BE2C (cell line): ENCODE data around the gene TNFSF11.

Experiments
- DNase-seq: peaks from one replicate; pipeline ENCODE4 v3.0.0-alpha.2; 2020
- H3K27me3 ChIP-seq: fragments of 250-450 bp; sonication (Bioruptor Pico); 2 replicates; pipeline ENCODE4 v1.5.1; 2020; ENCODE audit warnings: mild to moderate bottlenecking
- H3K36me3 ChIP-seq: fragments of 250-450 bp; sonication (Bioruptor Pico); 2 replicates; pipeline ENCODE4 v1.5.1; 2020; ENCODE audit warnings: mild to moderate bottlenecking
- H3K4me1 ChIP-seq: fragments of 250-450 bp; sonication (Bioruptor Pico); 2 replicates; pipeline ENCODE4 v1.5.1; 2020
- H3K4me3 ChIP-seq: 2 replicates; pipeline ENCODE4 v1.5.1; 2011; ENCODE audit warnings: low read depth, low read length
- H3K9me3 ChIP-seq: fragments of 250-450 bp; sonication (Bioruptor Pico); 2 replicates; pipeline ENCODE4 v1.5.1; 2020
- CTCF ChIP-seq: IDR thresholded peaks from 2 replicates; pipeline ENCODE4 v1.5.1; 2012; ENCODE audit warnings: mild to moderate bottlenecking, low read depth, low read length

Gene TNFSF11

GRCh38 chr13:42638886-42639285, 64.9 kb downstream of the TNFSF11 start:
- no peaks in the 10 kb centered on the region for H3K27me3 ChIP-seq
- H3K4me1 ChIP-seq: no peaks in the 10 kb centered on the region
- H3K9me3 ChIP-seq: no peaks in the 10 kb centered on the region; the same call in 1 of the 2 replicates
- DNase-seq: no peak
- H3K36me3 ChIP-seq: no peaks in the 10 kb centered on the region
- TF ChIP-seq CTCF: no peak
- H3K4me3 ChIP-seq: no peak overlapping the region

- DNase-seq: no peak
- Histone ChIP-seq H3K4me1 (no peaks in the 10 kb centered on the region), H3K36me3 (no peaks in the 10 kb centered on the region), H3K27me3 (no peaks in the 10 kb centered on the region), H3K9me3 (no peaks in the 10 kb centered on the region; the same call in 1 of the 2 replicates), H3K4me3 (no peak overlapping the region)
- no peak for TF ChIP-seq CTCF
Observed at GRCh38 chr13:42643076-42643475, 69.1 kb downstream of the TNFSF11 start.

GRCh38 chr13:42644841-42645240, 70.9 kb downstream of the TNFSF11 start:
- no peaks in the 10 kb centered on the region; the same call in 1 of the 2 replicates for H3K9me3 ChIP-seq
- H3K4me1 ChIP-seq: no peaks in the 10 kb centered on the region
- DNase-seq: no peak
- no peaks in the 10 kb centered on the region for H3K27me3 ChIP-seq
- no peak overlapping the region for H3K4me3 ChIP-seq
- TF ChIP-seq CTCF: no peak
- no peaks in the 10 kb centered on the region for H3K36me3 ChIP-seq

GRCh38 chr13:42645717-42646116, 71.8 kb downstream of the TNFSF11 start:
- no peaks in the 10 kb centered on the region for H3K4me1 ChIP-seq
- no peak overlapping the region for H3K4me3 ChIP-seq
- H3K9me3 ChIP-seq: no peaks in the 10 kb centered on the region

GRCh38 chr13:42649141-42649540, 75.2 kb downstream of the TNFSF11 start:
- no peak for TF ChIP-seq CTCF
- Histone ChIP-seq H3K36me3 (no peaks in the 10 kb centered on the region), H3K4me1 (no peaks in the 10 kb centered on the region)

More at GRCh38 chr13:42645717-42646116, 71.8 kb downstream of the TNFSF11 start:
- H3K36me3 ChIP-seq: no peaks in the 10 kb centered on the region
- TF ChIP-seq CTCF: no peak
- H3K27me3 ChIP-seq: no peaks in the 10 kb centered on the region
- DNase-seq: no peak

GRCh38 chr13:42649831-42650230, 75.9 kb downstream of the TNFSF11 start:
- H3K4me1 ChIP-seq: no peaks in the 10 kb centered on the region
- H3K27me3 ChIP-seq: no peaks in the 10 kb centered on the region
- peak; percentile 10 for DNase-seq

More at GRCh38 chr13:42649141-42649540, 75.2 kb downstream of the TNFSF11 start:
- Histone ChIP-seq H3K27me3 (no peaks in the 10 kb centered on the region), H3K9me3 (no peaks in the 10 kb centered on the region), H3K4me3 (no peak overlapping the region)
- no peak for DNase-seq

More at GRCh38 chr13:42649831-42650230, 75.9 kb downstream of the TNFSF11 start:
- Histone ChIP-seq H3K9me3 (no peaks in the 10 kb centered on the region), H3K36me3 (no peaks in the 10 kb centered on the region), H3K4me3 (no peak overlapping the region)
- TF ChIP-seq CTCF: no peak
